A673 (cell line): ENCODE data around the gene SPTBN2.

Source experiments
- CTCF ChIP-seq: fragments of 300-800, 200-600 bp; sonication (generic); conservative IDR thresholded peaks from 2 replicates; pipeline ENCODE4 v1.5.1; 2017; ENCODE audit warnings: low read depth, mild to moderate bottlenecking, antibody characterized with exemption, low read length, moderate library complexity, mixed read lengths
- EZH2 ChIP-seq: fragments of 200-600 bp; sonication (generic); IDR thresholded peaks from 2 replicates; pipeline ENCODE4 v1.6.1; 2017; ENCODE audit warnings: borderline replicate concordance, low read depth, mild to moderate bottlenecking, mixed read lengths, antibody characterized with exemption, low read length; ENCODE audit not compliant: poor library complexity, severe bottlenecking

- TF ChIP-seq CTCF (no peak), EZH2 (no peak)
Measured at GRCh38 chr11:66663741-66664296, 65.2 kb downstream of the SPTBN2 start.
